ENCODE data around the gene FLNA. TPM values are rescaled to one million over a fixed set of nuclear protein-coding genes. Genes with fewer than 3 reads are reported as not detected.
"Not testable (repeated sequence)": the region's sequence is repeated elsewhere in the genome, so short reads cannot be mapped to it uniquely, and the experiment has no call there.

FLNA gene
- total RNA-seq, 2 donors from 2014 or later: 84.2 to 741 TPM

DNA sequence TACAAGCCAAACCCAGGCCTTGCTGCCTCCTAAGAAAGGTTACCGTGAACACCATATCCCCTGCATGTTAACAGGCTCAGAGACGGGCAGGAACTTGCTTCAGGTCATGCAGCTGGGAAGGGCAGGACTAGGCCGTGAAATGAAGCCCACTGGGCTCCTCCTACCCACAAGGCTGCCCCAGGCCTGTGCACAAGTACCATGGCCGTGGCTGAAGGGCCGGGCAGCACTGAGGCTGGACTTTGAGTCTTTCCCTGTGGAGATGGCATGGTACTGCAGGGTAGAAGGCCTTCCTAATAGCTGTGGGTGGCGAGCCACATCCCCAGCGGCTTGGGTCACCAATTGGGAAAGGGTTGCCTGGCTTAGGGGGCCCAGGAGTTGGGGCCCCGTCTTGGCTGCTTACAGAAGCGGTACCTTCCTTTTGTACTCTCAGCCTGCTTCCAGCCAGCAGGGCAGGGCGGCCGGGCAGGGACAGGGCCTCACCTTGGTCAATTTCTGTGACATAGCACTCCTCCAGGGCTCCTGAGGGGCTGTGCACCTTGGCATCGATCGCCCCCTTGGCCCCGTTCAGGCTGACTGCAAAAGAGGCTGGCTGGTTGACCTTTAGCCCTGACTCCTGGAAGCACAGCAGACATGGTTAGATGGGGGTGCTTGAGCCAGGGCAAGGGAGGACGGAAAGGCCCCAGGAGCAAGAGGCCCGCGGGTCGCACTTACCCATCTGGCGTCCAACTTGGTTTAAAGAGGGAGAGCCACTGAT lies 23.8 kb downstream of the FLNA start:
- intact Hi-C loops (cut with DNase I, micrococcal nuclease): no loop called here
- DNase-seq (no peak), ATAC-seq (peak; percentile 66)

- no peak for ATAC-seq
- intact Hi-C loops (cut with DNase I, micrococcal nuclease): no loop called here
- DNase-seq: peak in 1 of 2 donors; percentile 25
These were observed 24.5 kb downstream of the FLNA start for GRCh38 chrX:154349979-154350378.

DNA sequence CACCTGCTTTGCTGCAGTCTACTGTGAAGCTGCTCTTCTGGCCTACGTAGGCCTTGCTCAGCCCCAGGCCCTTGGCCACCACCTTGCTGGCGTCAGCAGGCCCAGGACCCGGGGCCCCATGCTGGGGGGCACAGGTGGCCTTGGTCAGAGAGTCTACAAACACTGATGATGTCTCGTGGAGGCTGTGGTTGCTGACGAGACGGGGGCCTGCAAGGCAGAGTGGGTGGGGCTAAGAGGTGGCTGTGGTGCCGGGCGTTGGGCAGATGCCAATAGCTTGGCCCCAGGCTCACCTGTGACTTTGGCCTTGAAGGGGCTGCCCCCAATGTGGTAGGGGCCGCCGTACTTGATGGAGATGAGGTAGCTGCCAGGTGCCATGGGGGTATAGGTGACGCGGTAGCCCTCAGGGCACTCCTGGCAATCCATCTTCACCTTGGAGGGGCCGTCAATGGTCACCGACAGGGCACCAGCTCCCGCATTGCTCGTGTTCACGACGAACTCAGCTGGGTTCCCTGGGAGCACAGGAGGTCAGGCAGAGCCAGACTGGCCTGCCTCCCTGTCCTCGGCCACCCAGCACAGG lies 25.0 kb downstream of the FLNA start:
- intact Hi-C loops (cut with DNase I, micrococcal nuclease): no loop called here
- no peak for ATAC-seq

DNA sequence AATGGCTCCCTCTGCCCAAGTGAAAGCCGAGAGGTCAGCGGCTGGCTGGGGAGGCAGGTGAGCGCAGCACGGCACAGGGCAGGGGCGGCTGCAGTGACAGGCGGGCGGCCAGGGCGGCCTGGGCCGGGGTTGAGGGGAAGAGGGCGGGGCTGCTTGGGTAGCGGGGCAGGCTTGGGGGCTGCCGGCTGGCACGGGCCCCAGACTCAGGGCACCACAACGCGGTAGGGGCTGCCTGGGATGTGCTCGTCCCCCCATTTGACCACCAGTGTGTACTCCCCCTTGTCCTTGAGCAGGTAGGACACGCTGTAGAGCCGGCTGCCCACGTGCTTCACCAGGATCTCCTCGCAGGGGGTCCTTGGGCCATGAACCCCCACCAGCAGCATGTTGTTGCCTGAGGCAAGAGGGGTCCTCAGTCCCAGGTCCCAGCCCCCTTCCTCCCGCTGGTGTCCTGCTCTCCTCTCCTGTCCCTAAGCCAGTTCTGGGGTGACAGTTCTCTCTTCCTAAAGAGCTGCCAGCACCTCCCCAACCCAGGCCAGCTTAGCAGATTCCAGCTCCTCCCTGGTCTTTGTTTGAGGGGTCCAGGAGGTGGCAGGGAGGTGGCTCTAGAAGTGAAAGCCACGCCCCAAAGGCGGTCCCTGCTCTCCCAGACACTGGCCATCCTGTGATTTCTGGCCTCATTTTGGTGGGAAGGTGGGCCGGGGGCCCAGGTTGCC lies 25.6 kb downstream of the FLNA start:
- ATAC-seq (no peak), DNase-seq (peak in 1 of 2 donors; percentile 27)
- intact Hi-C loops (cut with DNase I, micrococcal nuclease): no loop called here

More for the DNA sequence above, 25.0 kb downstream of the FLNA start:
- no peak for DNase-seq

DNA sequence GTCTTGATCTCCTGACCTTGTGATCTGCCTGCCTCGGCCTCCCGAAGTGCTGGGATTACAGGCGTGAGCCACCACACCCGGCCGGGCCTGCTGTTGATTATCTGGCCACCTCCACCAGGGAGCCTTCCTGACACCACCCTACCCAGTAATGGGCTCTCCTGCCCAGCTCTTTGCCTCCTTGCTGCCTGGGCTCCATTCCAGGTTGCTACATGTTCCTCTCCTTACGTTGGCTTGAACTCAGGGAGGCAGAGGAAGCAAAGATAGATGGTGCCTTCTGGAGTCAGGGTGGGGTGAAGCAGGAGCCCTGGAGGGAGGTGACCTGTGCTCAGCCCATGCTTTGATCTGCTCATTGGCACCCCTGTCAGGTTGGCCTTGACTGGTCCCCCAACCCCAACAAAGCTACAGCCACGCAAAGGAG lies 26.3 kb downstream of the FLNA start:
- ATAC-seq: no peak
- intact Hi-C loops (cut with DNase I, micrococcal nuclease): no loop called here
- DNase-seq: peak; percentile 5 to 26

- DNase-seq; intact Hi-C loops (cut with DNase I, micrococcal nuclease): not testable (repeated sequence)
- peak; percentile 59 for ATAC-seq
These were observed 30.8 kb downstream of the FLNA start for GRCh38 chrX:154343620-154344019.

DNA sequence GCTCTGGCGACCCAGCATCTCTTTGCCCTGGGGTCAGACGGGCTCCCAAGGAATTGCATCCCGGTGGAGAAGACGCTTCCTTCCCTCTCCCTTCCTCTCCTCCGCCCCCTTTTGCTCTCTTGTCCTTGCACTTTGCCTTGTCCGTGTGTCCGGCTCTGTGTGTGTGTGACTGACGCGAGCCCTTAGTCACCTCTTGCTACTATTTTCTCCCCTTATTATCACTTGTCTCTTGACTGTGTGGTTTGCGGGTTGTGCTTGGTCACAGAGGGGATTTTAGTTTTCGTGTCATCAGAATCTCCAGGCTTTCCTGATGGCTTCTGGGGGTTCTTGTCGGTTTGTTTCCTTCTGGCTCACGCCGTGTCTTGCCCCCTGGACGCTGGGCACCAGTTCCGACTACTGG lies 31.4 kb downstream of the FLNA start:
- intact Hi-C loops (cut with DNase I, micrococcal nuclease); DNase-seq: not testable (repeated sequence)
- ATAC-seq: peak; percentile 2

GRCh38 chrX:154341399-154342298 lies 32.8 kb downstream of the FLNA start:
- intact Hi-C loops (cut with DNase I, micrococcal nuclease); DNase-seq: not testable (repeated sequence)
- ATAC-seq: peak; percentile 83

DNA sequence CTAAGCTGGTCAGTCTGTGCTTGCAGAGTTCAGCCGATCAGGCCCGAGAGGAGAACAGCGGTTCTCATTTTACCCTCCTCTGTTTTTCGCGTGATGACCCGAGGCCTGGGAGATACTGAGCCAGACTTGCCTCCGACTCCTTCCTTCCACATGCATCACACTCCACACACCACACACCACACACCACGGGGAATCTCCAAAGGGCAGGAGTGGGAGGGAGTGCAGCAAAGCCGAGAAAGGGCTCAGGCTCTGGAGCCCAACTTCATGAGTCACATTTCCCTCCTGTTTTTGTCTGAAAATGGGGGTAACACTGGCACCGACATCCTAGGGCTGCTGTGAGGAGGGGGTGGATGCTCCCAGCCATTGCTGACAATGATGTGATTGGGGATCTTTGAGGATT lies 39.9 kb downstream of the FLNA start:
- no peak for ATAC-seq
- intact Hi-C loops (cut with DNase I, micrococcal nuclease): no loop called here
- DNase-seq: no peak

DNA sequence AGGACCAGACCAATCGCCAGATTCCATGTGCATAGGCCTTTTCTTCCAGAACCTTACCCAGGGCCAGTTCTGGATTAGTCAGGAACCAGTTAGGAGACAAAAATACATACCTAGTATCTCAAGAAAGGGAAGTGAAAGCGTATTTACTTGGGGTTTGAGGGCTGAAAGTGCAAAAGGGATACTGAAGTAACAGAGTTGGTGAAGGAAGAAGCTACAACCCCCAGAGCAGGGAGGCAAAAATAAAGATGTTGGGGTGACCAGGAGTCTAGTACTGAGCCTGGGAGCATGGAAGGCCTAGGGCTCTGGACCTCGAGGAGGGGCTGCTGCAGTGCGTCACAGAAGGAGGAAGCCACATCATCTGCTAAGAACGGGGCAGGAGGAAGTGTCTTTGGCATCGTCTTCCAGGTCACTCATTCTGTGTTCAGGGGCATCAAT lies 40.6 kb downstream of the FLNA start:
- DNase-seq (no peak), ATAC-seq (no peak)
- intact Hi-C loops (cut with DNase I, micrococcal nuclease): no loop called here

GRCh38 chrX:154333116-154333515 lies 41.3 kb downstream of the FLNA start:
- ATAC-seq (no peak), DNase-seq (no peak)
- intact Hi-C loops (cut with DNase I, micrococcal nuclease): no loop called here

DNA sequence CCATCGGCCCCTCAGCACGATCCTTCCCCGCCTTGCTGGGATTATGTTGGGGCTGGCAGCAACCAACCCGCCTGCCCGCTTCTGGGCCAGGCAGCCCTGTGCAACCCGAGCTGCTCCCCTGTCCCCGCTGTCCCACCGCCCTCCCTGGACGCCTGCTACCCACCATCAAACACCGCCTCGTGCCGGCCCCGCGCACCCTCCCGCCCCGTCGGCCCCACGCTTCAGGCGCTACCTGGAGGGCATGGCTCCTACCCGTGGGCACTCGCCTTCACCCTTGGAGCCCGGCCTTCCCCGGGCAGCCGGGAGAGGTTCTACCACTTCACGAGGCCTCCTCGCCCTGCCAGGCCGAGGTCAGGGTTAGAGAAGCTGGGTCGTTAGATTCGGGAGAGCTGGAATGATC lies 41.9 kb downstream of the FLNA start:
- ATAC-seq (no peak), DNase-seq (no peak)
- intact Hi-C loops (cut with DNase I, micrococcal nuclease): no loop called here

DNA sequence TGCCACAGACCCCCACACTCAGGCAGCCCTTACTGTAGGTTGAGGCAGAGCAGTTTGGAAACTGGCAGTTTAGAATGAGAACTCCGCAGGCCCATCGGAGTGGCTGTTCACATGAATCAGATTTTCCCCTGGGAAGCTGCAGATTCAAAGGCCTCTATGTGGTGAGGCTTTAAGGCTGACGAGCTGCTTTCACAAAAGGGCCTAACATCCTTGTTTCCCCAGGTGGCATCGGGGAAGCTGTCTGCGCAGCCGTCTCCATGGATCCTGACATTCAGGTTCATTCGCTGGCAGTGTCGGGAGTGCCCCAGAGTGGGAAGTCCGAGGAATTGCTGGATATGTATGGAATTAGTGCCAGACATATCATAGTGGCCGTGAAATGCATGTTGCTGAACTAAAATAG lies 45.1 kb downstream of the FLNA start:
- intact Hi-C loops (cut with DNase I, micrococcal nuclease): no loop called here
- ATAC-seq (no peak), DNase-seq (no peak)

DNA sequence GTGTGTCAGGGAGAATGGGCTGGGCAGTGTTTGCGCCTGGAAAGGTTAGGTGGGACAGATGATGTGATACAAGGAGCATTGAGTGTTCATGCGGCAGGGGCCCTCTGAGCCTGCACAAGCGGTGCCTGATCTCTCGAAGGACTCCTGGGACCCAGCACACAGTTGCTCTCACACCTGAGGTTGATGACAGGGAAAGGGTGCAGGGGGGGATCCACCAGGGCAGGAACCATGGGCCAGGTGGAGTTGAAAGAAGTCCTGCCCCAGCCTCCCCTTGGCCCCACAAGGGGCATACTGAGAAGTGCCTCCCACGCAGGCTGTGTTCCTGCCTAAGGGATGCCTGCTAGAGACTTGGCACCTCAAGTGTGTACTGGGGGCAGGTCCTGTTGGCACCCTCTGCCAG lies 45.8 kb downstream of the FLNA start:
- no peak for ATAC-seq
- DNase-seq: no peak
- intact Hi-C loops (cut with DNase I, micrococcal nuclease): no loop called here

DNA sequence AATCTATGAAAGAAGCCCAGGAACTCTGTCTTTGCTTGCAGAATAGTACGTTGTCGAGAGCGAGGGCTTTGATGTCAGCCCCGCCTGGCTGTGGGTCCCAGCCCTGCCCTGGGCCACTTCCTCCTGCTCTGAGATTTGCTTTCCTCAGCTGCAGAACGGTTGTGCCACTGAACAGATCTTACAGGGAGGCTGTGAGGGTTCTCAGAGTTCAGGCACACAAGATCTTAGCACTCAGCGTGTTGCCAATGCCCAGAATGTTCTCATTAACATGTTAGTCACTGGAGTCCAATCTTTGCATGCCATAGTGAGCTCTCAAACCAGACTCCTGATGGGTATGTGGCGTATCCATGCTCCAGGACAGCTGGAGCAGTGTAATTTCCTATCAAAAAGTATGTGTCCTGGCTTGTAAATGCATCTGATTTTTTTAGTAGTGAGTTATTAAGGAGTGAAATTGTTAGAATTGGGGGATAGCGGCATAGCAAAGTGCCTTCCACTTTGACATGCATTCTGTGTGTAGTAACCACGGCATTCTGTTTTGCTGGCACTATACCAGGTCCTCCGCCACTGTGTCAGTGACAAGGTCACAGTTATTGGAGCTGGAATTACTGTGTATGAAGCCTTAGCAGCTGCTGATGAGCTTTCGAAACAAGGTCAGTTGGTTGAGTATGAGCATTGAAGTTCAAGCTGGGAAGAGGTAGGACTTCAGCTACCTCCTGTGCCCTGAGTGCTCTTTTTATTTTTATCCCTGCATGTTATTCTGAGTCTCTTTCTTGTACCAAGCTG lies 47.2 kb downstream of the FLNA start:
- intact Hi-C loops (cut with DNase I, micrococcal nuclease): no loop called here
- ATAC-seq: no peak
- DNase-seq: no peak

GRCh38 chrX:154325541-154325940 lies 48.9 kb downstream of the FLNA start:
- intact Hi-C loops (cut with DNase I, micrococcal nuclease): no loop called here
- DNase-seq: no peak
- ATAC-seq: no peak

GRCh38 chrX:154323537-154323936 lies 50.9 kb downstream of the FLNA start:
- intact Hi-C loops (cut with DNase I, micrococcal nuclease): no loop called here
- ATAC-seq (no peak), DNase-seq (no peak)

DNA sequence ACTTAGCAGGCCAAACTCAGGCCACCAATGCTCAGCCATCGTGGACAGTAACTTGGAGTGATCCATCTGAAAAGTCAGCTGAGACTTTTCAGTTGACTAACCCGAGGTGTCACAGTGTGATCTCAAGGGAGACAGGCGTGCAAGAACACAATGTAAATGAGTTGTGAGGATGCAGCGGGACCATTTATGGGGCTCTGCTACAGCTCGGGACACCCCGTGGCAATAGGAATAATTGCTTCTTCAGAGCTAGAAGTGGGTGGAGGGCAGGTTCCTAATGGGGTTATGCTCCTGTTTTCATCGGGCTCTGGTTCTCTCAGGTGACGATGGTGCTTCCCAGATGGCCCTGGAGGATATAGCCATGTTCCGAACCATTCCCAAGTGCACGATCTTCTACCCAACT lies 51.5 kb downstream of the FLNA start:
- intact Hi-C loops (cut with DNase I, micrococcal nuclease): no loop called here
- ATAC-seq (no peak), DNase-seq (no peak)
